ENCODE data around the gene MAGED4. TPM values are rescaled to one million over a fixed set of nuclear protein-coding genes. Genes with fewer than 3 reads are reported as not detected.
"Not testable (repeated sequence)": the region's sequence is repeated elsewhere in the genome, so short reads cannot be mapped to it uniquely, and the experiment has no call there.

MAGED4 gene
- total and polyA plus RNA-seq, 3 experiments from 2014 or later, result 0.24 to 2.1 (median 0.59) TPM

DNA sequence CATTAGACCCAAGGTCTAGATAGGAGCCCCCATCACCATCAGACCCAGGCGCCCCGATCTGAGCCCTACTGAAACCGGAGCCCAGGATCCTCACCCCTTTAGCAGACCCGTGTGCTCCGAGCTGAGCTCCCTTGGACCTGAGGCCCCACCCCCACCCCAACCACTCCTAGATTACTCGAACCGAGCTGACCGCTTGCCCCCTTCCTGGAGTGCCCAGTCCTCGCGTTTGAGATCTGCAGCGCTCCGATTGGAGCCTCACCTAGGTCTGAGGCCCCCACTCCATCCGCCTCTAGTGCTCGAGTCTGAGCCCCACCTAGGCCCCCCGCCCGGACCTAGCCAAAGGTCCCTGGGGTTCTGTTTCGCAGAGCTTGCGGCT lies 378 bp downstream of the MAGED4 start:
- H3K27me3 ChIP-seq (ENCODE audit: insufficient read depth, low read length, poor library complexity, severe bottlenecking); DNase-seq; H3K4me3 ChIP-seq (ENCODE audit: low read length); H3K27ac ChIP-seq (ENCODE audit: low read depth, low read length); H3K4me3 Mint-ChIP-seq; H3K4me1 ChIP-seq (ENCODE audit: insufficient read depth, low read length); POLR2A ChIA-PET; H3K27ac Mint-ChIP-seq; H3K27me3 Mint-ChIP-seq; H3K4me1 Mint-ChIP-seq; CTCF ChIA-PET; H3K36me3 ChIP-seq (ENCODE audit: insufficient read depth, low read length); H3K9me3 Mint-ChIP-seq; H3K36me3 Mint-ChIP-seq; H3K9me3 ChIP-seq (ENCODE audit: low read length): not testable (repeated sequence)

GRCh38 chrX:52211405-52211804 lies 26.7 kb downstream of the MAGED4 start:
- H3K4me3 ChIP-seq (ENCODE audit: low read length); H3K9me3 ChIP-seq (ENCODE audit: low read length); POLR2A ChIA-PET; H3K27me3 ChIP-seq (ENCODE audit: insufficient read depth, low read length, poor library complexity, severe bottlenecking); H3K36me3 Mint-ChIP-seq; H3K4me1 ChIP-seq (ENCODE audit: insufficient read depth, low read length); H3K9me3 Mint-ChIP-seq; H3K4me1 Mint-ChIP-seq; H3K27ac ChIP-seq (ENCODE audit: low read depth, low read length); H3K27ac Mint-ChIP-seq; CTCF ChIA-PET; H3K36me3 ChIP-seq (ENCODE audit: insufficient read depth, low read length); H3K4me3 Mint-ChIP-seq; DNase-seq: not testable (repeated sequence)
- H3K27me3 Mint-ChIP-seq, result peaks cover 3 to 18% of the 10 kb centered on the region in 2 donors

- POLR2A ChIA-PET, result no interaction called here
- no peak for DNase-seq
- H3K27me3 Mint-ChIP-seq, result peaks cover 4 to 19% of the 10 kb centered on the region in 2 donors
- Histone ChIP-seq H3K27ac (ENCODE audit: low read depth, low read length) (no peak overlapping the region), H3K4me3 (ENCODE audit: low read length) (no peak overlapping the region), H3K4me1 (ENCODE audit: insufficient read depth, low read length) (no peaks in the 10 kb centered on the region), H3K9me3 (ENCODE audit: low read length) (no peaks in the 10 kb centered on the region), H3K27me3 (ENCODE audit: insufficient read depth, low read length, poor library complexity, severe bottlenecking) (no peaks in the 10 kb centered on the region), H3K36me3 (ENCODE audit: insufficient read depth, low read length) (no peaks in the 10 kb centered on the region)
- H3K9me3 Mint-ChIP-seq, result no peaks in the 10 kb centered on the region
- CTCF ChIA-PET, result no interaction called here
- no peak overlapping the region for H3K27ac Mint-ChIP-seq
- no peaks in the 10 kb centered on the region for H3K36me3 Mint-ChIP-seq
- no peaks in the 10 kb centered on the region for H3K4me1 Mint-ChIP-seq
- no peak overlapping the region for H3K4me3 Mint-ChIP-seq
Observed at GRCh38 chrX:52213276-52213675, 28.6 kb downstream of the MAGED4 start.

DNA sequence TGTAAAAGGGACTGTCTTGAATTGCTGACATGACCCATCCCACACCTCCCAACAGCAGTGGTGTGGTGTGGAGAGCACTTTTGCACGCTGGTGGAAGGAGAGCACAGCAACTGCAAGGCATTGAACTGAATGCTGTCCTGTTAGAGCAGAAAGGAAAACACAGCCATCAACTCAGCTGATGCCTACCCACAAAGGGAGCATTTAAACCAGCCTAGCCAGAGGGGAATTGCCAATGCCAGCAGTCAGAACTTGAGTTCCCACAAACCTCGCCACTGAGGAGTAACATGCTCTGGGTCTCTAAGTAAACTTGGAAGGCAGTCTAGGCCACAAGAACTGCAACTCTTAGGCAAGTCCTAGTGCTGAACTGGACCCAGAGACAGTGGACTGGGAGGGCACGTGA lies 31.9 kb downstream of the MAGED4 start:
- POLR2A ChIA-PET, result no interaction called here

GRCh38 chrX:52217494-52218160 lies 32.9 kb downstream of the MAGED4 start:
- POLR2A ChIA-PET, result no interaction called here

More for the DNA sequence above, 31.9 kb downstream of the MAGED4 start:
- Mint-ChIP-seq H3K36me3 (no peaks in the 10 kb centered on the region), H3K27me3 (peaks cover 9 to 32% of the 10 kb centered on the region in 2 donors), H3K9me3 (peaks cover 0 to 6% (median 3%) of the 10 kb centered on the region in 5 donors), H3K27ac (no peak overlapping the region), H3K4me1 (no peaks in the 10 kb centered on the region), H3K4me3 (no peak overlapping the region)
- CTCF ChIA-PET, result no interaction called here
- Histone ChIP-seq H3K36me3 (ENCODE audit: insufficient read depth, low read length) (no peaks in the 10 kb centered on the region), H3K27me3 (ENCODE audit: insufficient read depth, low read length, poor library complexity, severe bottlenecking) (no peaks in the 10 kb centered on the region), H3K4me1 (ENCODE audit: insufficient read depth, low read length) (no peaks in the 10 kb centered on the region), H3K9me3 (ENCODE audit: low read length) (no peaks in the 10 kb centered on the region), H3K4me3 (ENCODE audit: low read length) (no peak overlapping the region), H3K27ac (ENCODE audit: low read depth, low read length) (no peak overlapping the region)
- DNase-seq, result no peak

GRCh38 chrX:52220936-52221335 lies 36.2 kb downstream of the MAGED4 start:
- no peak overlapping the region for H3K4me3 ChIP-seq (ENCODE audit: low read length)
- Mint-ChIP-seq H3K27ac (no peak overlapping the region), H3K36me3 (no peaks in the 10 kb centered on the region), H3K9me3 (peaks cover 0 to 6% (median 3%) of the 10 kb centered on the region in 5 donors), H3K4me3 (no peak overlapping the region), H3K4me1 (no peaks in the 10 kb centered on the region), H3K27me3 (peaks cover 17 to 23% of the 10 kb centered on the region in 2 donors)
- H3K36me3 ChIP-seq (ENCODE audit: insufficient read depth, low read length), result no peaks in the 10 kb centered on the region
- no peaks in the 10 kb centered on the region for H3K27me3 ChIP-seq (ENCODE audit: insufficient read depth, low read length, poor library complexity, severe bottlenecking)
- DNase-seq, result no peak
- POLR2A ChIA-PET, result no interaction called here
- CTCF ChIA-PET, result no interaction called here
- no peak overlapping the region for H3K27ac ChIP-seq (ENCODE audit: low read depth, low read length)
- H3K4me1 ChIP-seq (ENCODE audit: insufficient read depth, low read length), result no peaks in the 10 kb centered on the region
- H3K9me3 ChIP-seq (ENCODE audit: low read length), result no peaks in the 10 kb centered on the region

More at GRCh38 chrX:52217494-52218160, 32.9 kb downstream of the MAGED4 start:
- no peaks in the 10 kb centered on the region for H3K4me1 ChIP-seq (ENCODE audit: insufficient read depth, low read length)
- H3K4me3 Mint-ChIP-seq, result no peak overlapping the region
- DNase-seq, result no peak
- peaks cover 0 to 6% (median 3%) of the 10 kb centered on the region in 5 donors for H3K9me3 Mint-ChIP-seq
- H3K27ac ChIP-seq (ENCODE audit: low read depth, low read length), result no peak overlapping the region
- no peaks in the 10 kb centered on the region for H3K9me3 ChIP-seq (ENCODE audit: low read length)
- no peak overlapping the region for H3K4me3 ChIP-seq (ENCODE audit: low read length)
- no peaks in the 10 kb centered on the region for H3K36me3 ChIP-seq (ENCODE audit: insufficient read depth, low read length)
- H3K4me1 Mint-ChIP-seq, result no peaks in the 10 kb centered on the region
- CTCF ChIA-PET, result no interaction called here
- H3K27me3 Mint-ChIP-seq, result peaks cover 16 to 36% of the 10 kb centered on the region in 2 donors
- no peaks in the 10 kb centered on the region for H3K36me3 Mint-ChIP-seq
- no peaks in the 10 kb centered on the region for H3K27me3 ChIP-seq (ENCODE audit: insufficient read depth, low read length, poor library complexity, severe bottlenecking)
- no peak overlapping the region for H3K27ac Mint-ChIP-seq

Other genes with a start within 250 kb of the MAGED4 start
- gene MAGED4B, start 115.7 kb upstream of the MAGED4 start, total RNA-seq, result 1 to 10 TPM; 2.1 to 2.3 TPM
- gene MAGED4B, start 115.7 kb upstream of the MAGED4 start, polyA plus RNA-seq, result 2.6 TPM
- gene XAGE2, start 184.1 kb downstream of the MAGED4 start, total RNA-seq, result not detected
- not detected for gene XAGE2, start 184.1 kb downstream of the MAGED4 start, polyA plus RNA-seq

Measured in CD8-positive, alpha-beta memory T cell (primary cell).